GM20000 (cell line): ENCODE measurements around the gene TMEM69.

Experiments
- DNase-seq: peaks from one replicate; pipeline ENCODE4 v3.0.0; 2012; ENCODE audit warnings: low spot score
- TF ChIP-seq, protein P1 (sequence below): IDR thresholded peaks from 2 replicates; pipeline ENCODE4 v1.5.1; 2012; ENCODE audit warnings: mild to moderate bottlenecking, control low read depth; ENCODE audit errors: extremely low read depth, missing control alignments

TMEM69 gene

DNA sequence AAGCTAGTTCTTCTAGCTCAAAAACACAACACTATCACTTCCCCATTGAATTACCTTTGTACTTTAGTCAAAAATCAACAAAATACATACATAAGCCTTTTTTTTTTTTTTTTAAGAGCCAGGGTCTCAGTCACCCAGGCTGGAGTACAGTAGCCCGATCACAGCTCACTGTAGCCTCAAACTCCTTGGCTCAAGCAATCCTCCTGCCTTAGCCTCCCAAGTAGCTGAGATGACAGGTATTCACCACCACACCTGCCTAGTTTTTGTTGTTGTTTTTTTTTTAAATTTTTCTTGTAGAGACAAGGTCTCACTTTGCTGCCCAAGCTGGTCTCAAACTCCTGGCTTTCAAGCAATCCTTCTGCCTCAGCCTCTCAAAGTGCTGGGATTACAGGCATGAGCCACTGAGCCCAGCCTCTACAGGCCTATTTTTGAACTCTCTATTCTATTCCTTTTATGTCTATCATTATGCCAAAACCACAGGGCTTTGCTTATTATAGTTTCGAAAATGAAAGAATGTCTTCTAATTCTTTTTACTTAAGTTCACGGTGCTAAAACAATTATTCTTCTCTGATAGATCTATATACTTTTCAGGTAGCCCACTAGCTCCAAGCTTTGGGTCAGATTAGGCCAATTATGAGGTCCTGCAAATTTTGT, 31.3 kb upstream of the TMEM69 start:
- TF ChIP-seq, protein P1, sequence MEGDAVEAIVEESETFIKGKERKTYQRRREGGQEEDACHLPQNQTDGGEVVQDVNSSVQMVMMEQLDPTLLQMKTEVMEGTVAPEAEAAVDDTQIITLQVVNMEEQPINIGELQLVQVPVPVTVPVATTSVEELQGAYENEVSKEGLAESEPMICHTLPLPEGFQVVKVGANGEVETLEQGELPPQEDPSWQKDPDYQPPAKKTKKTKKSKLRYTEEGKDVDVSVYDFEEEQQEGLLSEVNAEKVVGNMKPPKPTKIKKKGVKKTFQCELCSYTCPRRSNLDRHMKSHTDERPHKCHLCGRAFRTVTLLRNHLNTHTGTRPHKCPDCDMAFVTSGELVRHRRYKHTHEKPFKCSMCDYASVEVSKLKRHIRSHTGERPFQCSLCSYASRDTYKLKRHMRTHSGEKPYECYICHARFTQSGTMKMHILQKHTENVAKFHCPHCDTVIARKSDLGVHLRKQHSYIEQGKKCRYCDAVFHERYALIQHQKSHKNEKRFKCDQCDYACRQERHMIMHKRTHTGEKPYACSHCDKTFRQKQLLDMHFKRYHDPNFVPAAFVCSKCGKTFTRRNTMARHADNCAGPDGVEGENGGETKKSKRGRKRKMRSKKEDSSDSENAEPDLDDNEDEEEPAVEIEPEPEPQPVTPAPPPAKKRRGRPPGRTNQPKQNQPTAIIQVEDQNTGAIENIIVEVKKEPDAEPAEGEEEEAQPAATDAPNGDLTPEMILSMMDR: no peak
- DNase-seq: no peak

GRCh38 chr1:45658171-45658570, 29.8 kb upstream of the TMEM69 start:
- TF ChIP-seq, protein P1: no peak
- DNase-seq: no peak

DNA sequence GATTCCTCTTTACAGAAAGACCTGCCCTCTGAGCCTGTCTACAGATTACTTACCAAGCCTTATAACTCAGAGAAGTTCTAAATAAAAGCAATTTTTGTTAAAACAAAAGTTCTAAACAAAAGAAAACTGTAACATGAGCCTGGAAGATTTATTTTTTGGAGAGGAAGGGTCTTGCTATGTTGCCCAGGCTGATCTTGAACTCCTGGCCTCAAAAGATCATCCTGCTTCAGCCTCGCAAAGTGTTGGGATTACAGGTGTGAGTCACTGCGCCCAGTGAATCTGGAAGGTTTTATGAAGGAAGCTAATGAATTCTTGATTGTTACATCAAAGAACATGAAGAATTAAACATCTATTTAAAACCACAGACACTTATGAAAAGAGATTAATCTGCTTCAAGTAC, 28.8 kb upstream of the TMEM69 start:
- TF ChIP-seq, protein P1: no peak
- no peak for DNase-seq

DNA sequence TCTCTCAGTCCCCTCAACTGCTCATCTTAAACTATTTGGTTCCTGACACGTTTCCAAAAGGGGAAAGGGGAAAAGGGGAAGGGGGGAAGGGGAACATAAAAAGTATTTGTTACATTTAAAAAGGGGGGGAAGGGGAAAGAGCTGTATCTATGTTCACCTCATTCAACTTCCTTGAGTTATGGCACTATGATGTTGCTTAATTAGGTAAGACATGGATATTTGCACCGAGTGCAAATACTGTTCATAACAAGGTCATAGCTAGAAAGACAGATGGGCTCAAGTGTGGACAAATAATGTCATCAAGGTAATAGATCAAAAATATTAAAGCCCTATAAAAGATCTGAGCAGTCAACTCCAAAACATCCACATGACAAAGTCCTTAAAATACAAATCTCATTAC, 27.6 kb upstream of the TMEM69 start:
- TF ChIP-seq, protein P1: no peak
- DNase-seq: no peak

DNA sequence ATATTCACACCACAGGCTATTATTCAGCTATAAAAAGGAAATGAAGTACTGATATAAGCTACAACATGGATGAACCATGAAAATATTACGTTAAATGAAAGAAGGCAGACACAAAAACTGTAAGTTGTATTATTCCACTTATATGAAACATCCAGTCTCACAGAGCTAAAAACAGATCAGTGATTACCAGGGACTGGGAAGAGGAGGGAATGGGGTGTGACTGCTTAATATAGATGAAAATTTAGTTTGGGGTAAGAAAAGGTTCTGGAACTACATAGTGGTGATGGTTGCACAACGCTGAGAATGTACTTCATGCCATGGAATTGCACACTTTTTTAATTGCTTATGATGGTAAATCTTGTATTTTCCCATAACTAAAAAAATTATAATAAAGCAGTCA, 21.1 kb upstream of the TMEM69 start:
- TF ChIP-seq, protein P1: no peak
- no peak for DNase-seq

GRCh38 chr1:45667321-45668111, 20.5 kb upstream of the TMEM69 start:
- TF ChIP-seq, protein P1: no peak
- DNase-seq: no peak

- TF ChIP-seq, protein P1: no peak
- no peak for DNase-seq
Measured at GRCh38 chr1:45668526-45668925, 19.5 kb upstream of the TMEM69 start.
